ENCODE measurements around the gene ING4. TPM values are rescaled to one million over a fixed set of nuclear protein-coding genes. Genes with fewer than 3 reads are reported as not detected.
A peak's percentile ranks its signal among the peaks of the same experiment; 100 is the strongest.

Gene ING4
- total and polyA plus RNA-seq, 2 experiments from 2014 or later = 31.7 to 43.5 TPM

- Histone ChIP-seq H3K79me2 (ENCODE audit: insufficient read depth) (peaks cover 38% of the 10 kb centered on the region), H3K36me3 (ENCODE audit: low read depth) (no peaks in the 10 kb centered on the region), H3K9me3 (ENCODE audit: low read depth) (no peaks in the 10 kb centered on the region), H2AFZ (no peak overlapping the region), H3K4me1 (ENCODE audit: insufficient read depth) (peaks cover 24% of the 10 kb centered on the region), H3K9ac (no peak overlapping the region), H3K4me3 (no peak overlapping the region), H3K4me2 (ENCODE audit: unreplicated experiment) (no peak overlapping the region), H3K27ac (no peak overlapping the region), H4K20me1 (ENCODE audit: insufficient read depth) (no peaks in the 10 kb centered on the region), H3K27me3 (replicated peaks; ENCODE audit: insufficient read depth) (no peaks in the 10 kb centered on the region), H3F3A (ENCODE audit: insufficient read depth) (peaks cover 19% of the 10 kb centered on the region), H3K9me2 (ENCODE audit: insufficient read depth) (no peaks in the 10 kb centered on the region)
- in situ Hi-C loops (cut with MboI) = no loop called here
- peak; percentile 53 for DNase-seq
- 46 to 48% methylated on average over 4 of the region's 4 CpGs for WGBS, 2 experiments (ENCODE audit: low coverage in 1 of 2, low lambda C conversion rate in 2 of 2, missing lambda C conversion rate in 2 of 2)
- no peak for TF ChIP-seq EZH2phosphoT487 (IDR thresholded peaks at IDR 0.05; ENCODE audit: insufficient read depth, low read depth)
- no peak for TF ChIP-seq EZH2 (IDR thresholded peaks at IDR 0.05; ENCODE audit: insufficient read depth, poor library complexity, severe bottlenecking)
Observed at GRCh38 chr12:6691473-6691872, 28.6 kb upstream of the ING4 start.

GRCh38 chr12:6688999-6689882, 26.3 kb upstream of the ING4 start, which contains the start of gene ZNF384:
Gene ZNF384 (minus strand): TSS chr12:6689375. CDS start chr12:6679520, 9,855 bp downstream.
- Histone ChIP-seq H3K27ac (peak within 1 kb of the TSS; percentile 86), H4K20me1 (ENCODE audit: insufficient read depth) (no peaks in the 10 kb centered on the region; the same call in 1 of the 2 replicates), H3K36me3 (ENCODE audit: low read depth) (no peaks in the 10 kb centered on the region), H3K27me3 (replicated peaks; ENCODE audit: insufficient read depth) (no peaks in the 10 kb centered on the region), H2AFZ (peak within 1 kb of the TSS; percentile 88), H3K4me3 (peak within 1 kb of the TSS; percentile 99), H3K4me2 (ENCODE audit: unreplicated experiment) (peak within 1 kb of the TSS; percentile 100), H3K9me3 (ENCODE audit: low read depth) (no peaks in the 10 kb centered on the region), H3K79me2 (ENCODE audit: insufficient read depth) (peaks cover 61% of the 10 kb centered on the region), H3K4me1 (ENCODE audit: insufficient read depth) (peaks cover 24% of the 10 kb centered on the region), H3F3A (ENCODE audit: insufficient read depth) (peaks cover 36% of the 10 kb centered on the region), H3K9ac (peak within 1 kb of the TSS; percentile 93), H3K9me2 (ENCODE audit: insufficient read depth) (no peaks in the 10 kb centered on the region)
- peak; percentile 100 for DNase-seq
- in situ Hi-C loops (cut with MboI) = no loop called here
- TF ChIP-seq EZH2 (IDR thresholded peaks at IDR 0.05; ENCODE audit: insufficient read depth, poor library complexity, severe bottlenecking) (no peak), EZH2phosphoT487 (IDR thresholded peaks at IDR 0.05; ENCODE audit: insufficient read depth, low read depth) (no peak)
- WGBS, 2 experiments (ENCODE audit: low coverage in 1 of 2, low lambda C conversion rate in 2 of 2, missing lambda C conversion rate in 2 of 2) = 1% methylated on average over 45 to 69 of the region's 72 CpGs

- in situ Hi-C loops (cut with MboI) = no loop called here
- H3K4me3 ChIP-seq = peak overlapping the region; percentile 99
- H2AFZ ChIP-seq = peak overlapping the region; percentile 66
- H3K9me3 ChIP-seq (ENCODE audit: low read depth) = no peaks in the 10 kb centered on the region
- H3K27me3 ChIP-seq (replicated peaks; ENCODE audit: insufficient read depth) = no peaks in the 10 kb centered on the region
- no peak for TF ChIP-seq EZH2 (IDR thresholded peaks at IDR 0.05; ENCODE audit: insufficient read depth, poor library complexity, severe bottlenecking)
- TF ChIP-seq EZH2phosphoT487 (IDR thresholded peaks at IDR 0.05; ENCODE audit: insufficient read depth, low read depth) = no peak
- H3K36me3 ChIP-seq (ENCODE audit: low read depth) = no peaks in the 10 kb centered on the region
- peaks cover 67% of the 10 kb centered on the region for H3K79me2 ChIP-seq (ENCODE audit: insufficient read depth)
- WGBS, 2 experiments (ENCODE audit: low coverage in 1 of 2, low lambda C conversion rate in 2 of 2, missing lambda C conversion rate in 2 of 2) = 0 to 2% methylated on average over 11 to 13 of the region's 13 CpGs
- H3K4me2 ChIP-seq (ENCODE audit: unreplicated experiment) = peak overlapping the region; percentile 90
- peak overlapping the region; percentile 93 for H3K9ac ChIP-seq
- H3K27ac ChIP-seq = peak overlapping the region; percentile 86
- H4K20me1 ChIP-seq (ENCODE audit: insufficient read depth) = no peaks in the 10 kb centered on the region; the same call in 1 of the 2 replicates
- no peaks in the 10 kb centered on the region for H3K9me2 ChIP-seq (ENCODE audit: insufficient read depth)
- peak; percentile 37 for DNase-seq
- H3F3A ChIP-seq (ENCODE audit: insufficient read depth) = peaks cover 39% of the 10 kb centered on the region
- H3K4me1 ChIP-seq (ENCODE audit: insufficient read depth) = peaks cover 24% of the 10 kb centered on the region
Observed at GRCh38 chr12:6688543-6688998, 25.7 kb upstream of the ING4 start.

- WGBS, 2 experiments (ENCODE audit: low coverage in 1 of 2, low lambda C conversion rate in 2 of 2, missing lambda C conversion rate in 2 of 2) = 97 to 100% methylated on average over 3 of the region's 3 CpGs
- no peak for TF ChIP-seq EZH2 (IDR thresholded peaks at IDR 0.05; ENCODE audit: insufficient read depth, poor library complexity, severe bottlenecking)
- no peak for TF ChIP-seq EZH2phosphoT487 (IDR thresholded peaks at IDR 0.05; ENCODE audit: insufficient read depth, low read depth)
- no peaks in the 10 kb centered on the region for H3K9me3 ChIP-seq (ENCODE audit: low read depth)
Observed at GRCh38 chr12:6685814-6686213, 22.9 kb upstream of the ING4 start.

More at GRCh38 chr12:6685814-6686213, 22.9 kb upstream of the ING4 start:
- no peak overlapping the region for H3K4me2 ChIP-seq (ENCODE audit: unreplicated experiment)
- no peaks in the 10 kb centered on the region; the same call in 1 of the 2 replicates for H4K20me1 ChIP-seq (ENCODE audit: insufficient read depth)
- H3K79me2 ChIP-seq (ENCODE audit: insufficient read depth) = peaks cover 95% of the 10 kb centered on the region
- H2AFZ ChIP-seq = no peak overlapping the region
- no peaks in the 10 kb centered on the region for H3K9me2 ChIP-seq (ENCODE audit: insufficient read depth)
- no peak for DNase-seq
- H3K9ac ChIP-seq = no peak overlapping the region
- peaks cover 7% of the 10 kb centered on the region; the same call in 1 of the 2 replicates for H3K36me3 ChIP-seq (ENCODE audit: low read depth)
- no peaks in the 10 kb centered on the region for H3K27me3 ChIP-seq (replicated peaks; ENCODE audit: insufficient read depth)
- peaks cover 19% of the 10 kb centered on the region for H3K4me1 ChIP-seq (ENCODE audit: insufficient read depth)
- in situ Hi-C loops (cut with MboI) = no loop called here
- H3K27ac ChIP-seq = no peak overlapping the region
- peaks cover 39% of the 10 kb centered on the region for H3F3A ChIP-seq (ENCODE audit: insufficient read depth)
- H3K4me3 ChIP-seq = no peak overlapping the region

Data from GM23248 (cell line).